IMR-90 (cell line): ENCODE data around the gene MICAL2. TPM values are rescaled to one million over a fixed set of nuclear protein-coding genes. Genes with fewer than 3 reads are reported as not detected.

Source experiments
- ATAC-seq: fragments of 200-7000 bp; cut with Tn5 transposase; 2 replicates; pipeline ENCODE4 v1.9.1; 2020; ENCODE audit warnings: low read depth, mild to moderate bottlenecking, moderate library complexity
- BruUV-seq: library from RNA; stranded (reverse); fragments of 400-500 nt; replicated peaks from 2 replicates; lab custom pipeline; 2021; lab: Mats Ljungman, UMichigan
- CTCF ChIA-PET: fragments of 300-600 bp; formaldehyde crosslinking; extraction: SDS; loops from one replicate; lab custom pipeline; 2021; ENCODE audit warnings: antibody characterized with exemption; lab: Yijun Ruan, JAX
- POLR2A ChIA-PET: fragments of 300-600 bp; sonication (Branson Sonifier 250); formaldehyde crosslinking; loops from one replicate; lab custom pipeline; 2022; ENCODE audit warnings: antibody characterized with exemption; ENCODE audit not compliant: unreplicated experiment; lab: Charles Lee
- DNase-seq: peaks from one replicate; pipeline ENCODE4 v3.0.0; 2013
- H2AFZ ChIP-seq: replicated peaks from 2 replicates; pipeline ENCODE3; 2013; ENCODE audit warnings: low read length, mild to moderate bottlenecking; ENCODE audit not compliant: poor library complexity
- H2AK5ac ChIP-seq: 2 replicates; pipeline ENCODE4 v1.6.1; 2013; ENCODE audit warnings: low read depth, low read length, inconsistent platforms
- H2AK9ac ChIP-seq: replicated peaks from 2 replicates; pipeline ENCODE3; 2013; ENCODE audit warnings: mild to moderate bottlenecking, low read depth, low read length, moderate library complexity; ENCODE audit not compliant: poor library complexity
- H2BK120ac ChIP-seq: 2 replicates; pipeline ENCODE4 v1.6.1; 2013; ENCODE audit warnings: low read depth, low read length, inconsistent platforms
- H2BK15ac ChIP-seq: 3 replicates; pipeline ENCODE4 v1.6.1; 2013; ENCODE audit warnings: low read depth, low read length, inconsistent platforms
- H2BK20ac ChIP-seq: 2 replicates; pipeline ENCODE4 v1.6.1; 2013; ENCODE audit warnings: low read depth, mild to moderate bottlenecking, inconsistent platforms, low read length, moderate library complexity
- H2BK5ac ChIP-seq: 2 replicates; pipeline ENCODE4 v1.6.1; 2013; ENCODE audit warnings: mild to moderate bottlenecking, low read depth, low read length, inconsistent platforms; ENCODE audit not compliant: poor library complexity, severe bottlenecking
- H3K14ac ChIP-seq: replicated peaks from 2 replicates; pipeline ENCODE4 v1.6.1; 2013; ENCODE audit warnings: low read depth, low read length, inconsistent platforms
- H3K18ac ChIP-seq: 2 replicates; pipeline ENCODE4 v1.6.1; 2013; ENCODE audit warnings: low read depth, low read length, control low read depth
- H3K23ac ChIP-seq: 2 replicates; pipeline ENCODE4 v1.6.1; 2013; ENCODE audit warnings: low read depth, low read length, inconsistent platforms
- H3K27ac ChIP-seq: 2 replicates; pipeline ENCODE4 v1.5.1; 2013; ENCODE audit warnings: mild to moderate bottlenecking, control low read depth, low read length; ENCODE audit not compliant: insufficient read depth
- H3K27me3 ChIP-seq: 2 replicates; pipeline ENCODE4 v1.6.1; 2013; ENCODE audit warnings: low read length; ENCODE audit not compliant: control insufficient read depth, insufficient read depth
- H3K36me3 ChIP-seq: 2 replicates; pipeline ENCODE4 v1.6.1; 2013; ENCODE audit warnings: low read length, mixed read lengths; ENCODE audit not compliant: control insufficient read depth, insufficient read depth
- H3K4ac ChIP-seq: 2 replicates; pipeline ENCODE4 v1.6.1; 2013; ENCODE audit warnings: low read depth, low read length, inconsistent platforms
- H3K4me1 ChIP-seq: 2 replicates; pipeline ENCODE4 v1.6.1; 2013; ENCODE audit warnings: low read length, mixed read lengths; ENCODE audit not compliant: control insufficient read depth, insufficient read depth
- H3K4me2 ChIP-seq: 2 replicates; pipeline ENCODE4 v1.6.1; 2013; ENCODE audit warnings: low read depth, mild to moderate bottlenecking, control low read depth, low read length, moderate library complexity
- H3K4me3 ChIP-seq: 2 replicates; pipeline ENCODE4 v1.5.1; 2013; ENCODE audit warnings: low read depth, mild to moderate bottlenecking, control low read depth, low read length, moderate library complexity; ENCODE audit not compliant: insufficient read depth
- H3K56ac ChIP-seq: 2 replicates; pipeline ENCODE4 v1.6.1; 2013; ENCODE audit warnings: low read length, inconsistent platforms; ENCODE audit not compliant: insufficient read depth; ENCODE audit errors: extremely low read depth
- H3K79me1 ChIP-seq, 2 experiments: 2 replicates each; pipeline ENCODE4 v1.6.1; 2013; ENCODE audit warnings: low read length in 2 of 2, inconsistent platforms in 1 of 2, low read depth in 1 of 2
- H3K9ac ChIP-seq: 2 replicates; pipeline ENCODE4 v1.6.1; 2013; ENCODE audit warnings: low read depth, low read length, control low read depth
- H3K9me1 ChIP-seq: 2 replicates; pipeline ENCODE4 v1.6.1; 2013; ENCODE audit warnings: low read length, inconsistent platforms; ENCODE audit not compliant: insufficient read depth
- H3K9me3 ChIP-seq: 2 replicates; pipeline ENCODE4 v1.6.1; 2013; ENCODE audit warnings: low read length; ENCODE audit not compliant: control insufficient read depth, insufficient read depth
- H4K20me1 ChIP-seq: 2 replicates; pipeline ENCODE4 v1.6.1; 2013; ENCODE audit warnings: low read length, inconsistent platforms; ENCODE audit not compliant: insufficient read depth
- H4K5ac ChIP-seq: 2 replicates; pipeline ENCODE4 v1.6.1; 2013; ENCODE audit warnings: mild to moderate bottlenecking, low read depth, low read length, control low read depth
- H4K8ac ChIP-seq, 2 experiments: 2 replicates each; pipeline ENCODE4 v1.6.1; 2013; ENCODE audit warnings: low read depth in 2 of 2, low read length in 2 of 2, control low read depth in 1 of 2, inconsistent platforms in 1 of 2
- H4K91ac ChIP-seq: 2 replicates; pipeline ENCODE4 v1.6.1; 2013; ENCODE audit warnings: low read depth, low read length, inconsistent platforms; ENCODE audit not compliant: insufficient read depth
- MAFK ChIP-seq: IDR thresholded peaks from 2 replicates; pipeline ENCODE4 v1.6.1; 2012; ENCODE audit warnings: low read depth, low read length, improper control_type of control experiment
- RCOR1 ChIP-seq: IDR thresholded peaks from 2 replicates; pipeline ENCODE4 v1.6.1; 2012; ENCODE audit warnings: mild to moderate bottlenecking, low read length, improper control_type of control experiment; ENCODE audit not compliant: insufficient replicate concordance
- WGBS, 2 experiments: methylation state at CpG; one replicate each; pipeline versions ENCODE4 v1.1.5 to v1.1.7; 2013; ENCODE audit warnings: missing lambda C conversion rate in 2 of 2; ENCODE audit not compliant: insufficient read length in 1 of 2; ENCODE audit errors: extremely low coverage in 2 of 2; 5-methylcytosine and 5-hydroxymethylcytosine counted together
- dilution Hi-C: fragments of 300-500 bp; cut with HindIII; formaldehyde crosslinking; loops from one replicate; pipeline ENCODE4 v1.14.3; 2018; ENCODE audit warnings: low sequenced_read_pairs; ENCODE audit not compliant: unreplicated experiment
- in situ Hi-C: fragments of 300-500 bp; cut with MboI; formaldehyde crosslinking; loops from 3 replicates; pipeline ENCODE4 v1.14.3; 2019; ENCODE audit warnings: low sequenced_read_pairs, inconsistent platforms, mixed read lengths
- intact Hi-C: fragments of 100-400 bp; cut with micrococcal nuclease; formaldehyde crosslinking; loops from 2 replicates; pipeline ENCODE4 v1.10.0; 2022
- microRNA-seq, 2 experiments: library from miRNA; stranded (forward) in 1 of 2; unstranded in 1 of 2; fragments of 10-50 nt in 1 of 2; fragments of <30 nt in 1 of 2; gene quantifications in 1 of 2; microRNA quantifications in 1 of 2; one replicate each; pipeline versions ENCODE3 to v1.1.0; 2013 to 2020; ENCODE audit not compliant: insufficient read depth in 1 of 2, insufficient read length in 1 of 2, unreplicated experiment in 1 of 2
- polyA plus RNA-seq, 3 experiments: library from polyadenylated mRNA; depleted of rRNA; stranded (reverse); fragments of >200 nt; gene quantifications; 2 replicates each; pipeline ENCODE4 v1.2.3, GENCODE V29; 2012; ENCODE audit warnings: low replicate concordance in 1 of 3
- small RNA-seq, 5 experiments: library from RNA; depleted of rRNA; stranded (forward); fragments of <200 nt; gene quantifications; one replicate each; pipeline ENCODE3, GENCODE V24; 2012
- total RNA-seq: library from RNA; depleted of rRNA; stranded (reverse); fragments of >200 nt; gene quantifications from 2 replicates; pipeline ENCODE4 v1.2.3, GENCODE V29; 2012; rRNA removed

MICAL2 gene
- total and polyA plus RNA-seq, 2 of the 4 experiments (the other 2 are of a cell fraction), result 170 to 336 TPM

- H3K56ac ChIP-seq, result no peak overlapping the region
- CTCF ChIA-PET, result no interaction called here
- WGBS, 2 experiments, result no CpG with 5 or more reads among the region's 4 CpGs
- no peaks in the 10 kb centered on the region for H3K79me1 ChIP-seq
- no peak overlapping the region for H2BK5ac ChIP-seq
- no peak overlapping the region for H2AFZ ChIP-seq
- no peaks in the 10 kb centered on the region for H3K36me3 ChIP-seq
- H4K20me1 ChIP-seq, result no peaks in the 10 kb centered on the region
- H3K14ac ChIP-seq, result no peak overlapping the region
- H3K27ac ChIP-seq, result no peak overlapping the region
- no peak overlapping the region for H2BK20ac ChIP-seq
- H3K23ac ChIP-seq, result no peak overlapping the region
- no TSS peak for BruUV-seq
- no peaks in the 10 kb centered on the region for H3K4me1 ChIP-seq
- peaks cover 2% of the 10 kb centered on the region; the same call in 1 of the 2 replicates for H3K9me3 ChIP-seq
- no peak overlapping the region for H2AK5ac ChIP-seq
- no peaks in the 10 kb centered on the region for H3K27me3 ChIP-seq
- H3K4me2 ChIP-seq, result no peak overlapping the region
- H3K9me1 ChIP-seq, result no peaks in the 10 kb centered on the region
- peak; percentile 40; the same call in 1 of the 2 replicates for TF ChIP-seq MAFK
- no peak for TF ChIP-seq RCOR1
- H2AK9ac ChIP-seq, result no peak overlapping the region
- no peak overlapping the region for H4K8ac ChIP-seq
- H4K91ac ChIP-seq, result no peak overlapping the region
- no peak overlapping the region for H2BK120ac ChIP-seq
- no peak overlapping the region for H3K4me3 ChIP-seq
- H4K5ac ChIP-seq, result no peak overlapping the region
- no peak overlapping the region for H3K9ac ChIP-seq
- in situ Hi-C loops (loop anchor here (25.0 kb wide), 2 partner anchors 825 to 1025 kb away; no protein-coding TSS in a partner anchor), dilution Hi-C loops (no loop called here), intact Hi-C loops (no loop called here)
- no peak overlapping the region for H3K18ac ChIP-seq
- POLR2A ChIA-PET, result interaction anchor here (0.7 kb wide), 1 partner anchor 25 kb away, joined by 5 read pairs; no protein-coding TSS in a partner anchor
- H3K4ac ChIP-seq, result no peak overlapping the region
- ATAC-seq (no peak), DNase-seq (no peak)
- H2BK15ac ChIP-seq, result no peak overlapping the region
Measured at GRCh38 chr11:12312132-12312531, 201.7 kb downstream of the MICAL2 start.

Small RNA genes within 50 kb of the gene (microRNA-seq; reads per million reads assigned to microRNA genes)
- 0 reads per million in 2 experiments for gene MIR6124

Small RNA genes within 50 kb of the gene (small RNA-seq; reads per million reads assigned to genes)
- gene MIR6124, result 0 reads per million in 5 experiments

Other genes starting within 250 kb of the MICAL2 start
- 348 and 453 TPM in 2 replicates for gene DKK3, start 102.0 kb upstream of the MICAL2 start, total RNA-seq
- gene DKK3, start 102.0 kb upstream of the MICAL2 start, polyA plus RNA-seq (2012; rRNA removed), result 838 and 964 TPM in 2 replicates